Epithelial cell of proximal tubule (primary cell): Measurements from ENCODE around the gene SEMA5A. TPM values are rescaled to one million over a fixed set of nuclear protein-coding genes. Genes with fewer than 3 reads are reported as not detected.

ENCODE experiments used
- DNase-seq: peaks from one replicate; pipeline ENCODE4 v3.0.0-alpha.2; 2011; ENCODE audit warnings: low read depth
- H3K4me3 ChIP-seq: 2 replicates; pipeline ENCODE4 v1.5.1; 2011; ENCODE audit warnings: low read depth, mild to moderate bottlenecking, low read length
- total RNA-seq: library from RNA; depleted of rRNA; stranded (reverse); fragments of >200 nt; gene quantifications from 2 replicates; pipeline ENCODE4 v1.2.3, GENCODE V29; 2015
- TF ChIP-seq, protein P1 (sequence below): conservative IDR thresholded peaks from 2 replicates; pipeline ENCODE4 v1.5.1; 2012; ENCODE audit warnings: low read depth, mild to moderate bottlenecking, low read length

SEMA5A gene
- total RNA-seq, 1 donor from 2014 or later = 4.0 TPM

DNA sequence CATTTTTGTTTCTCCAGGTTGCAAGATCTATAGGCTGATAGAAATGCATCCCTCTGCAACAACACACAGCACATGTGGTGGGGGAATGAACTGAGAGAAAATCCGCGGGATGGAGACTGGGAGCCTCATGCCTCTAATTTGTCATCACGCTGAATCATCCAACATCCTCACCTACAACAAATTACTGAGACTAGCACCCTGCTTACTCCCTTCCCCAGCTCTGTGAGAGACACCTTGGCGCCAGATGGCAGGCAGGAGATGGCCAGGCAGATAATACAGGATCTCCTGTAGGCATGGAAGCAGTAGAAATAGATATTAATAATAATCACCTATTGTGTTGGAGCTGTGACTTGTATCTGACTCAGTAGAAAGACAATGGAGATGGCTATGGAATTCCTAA lies 276.9 kb downstream of the SEMA5A start:
- no peak overlapping the region for H3K4me3 ChIP-seq
- DNase-seq = no peak
- TF ChIP-seq, protein P1, sequence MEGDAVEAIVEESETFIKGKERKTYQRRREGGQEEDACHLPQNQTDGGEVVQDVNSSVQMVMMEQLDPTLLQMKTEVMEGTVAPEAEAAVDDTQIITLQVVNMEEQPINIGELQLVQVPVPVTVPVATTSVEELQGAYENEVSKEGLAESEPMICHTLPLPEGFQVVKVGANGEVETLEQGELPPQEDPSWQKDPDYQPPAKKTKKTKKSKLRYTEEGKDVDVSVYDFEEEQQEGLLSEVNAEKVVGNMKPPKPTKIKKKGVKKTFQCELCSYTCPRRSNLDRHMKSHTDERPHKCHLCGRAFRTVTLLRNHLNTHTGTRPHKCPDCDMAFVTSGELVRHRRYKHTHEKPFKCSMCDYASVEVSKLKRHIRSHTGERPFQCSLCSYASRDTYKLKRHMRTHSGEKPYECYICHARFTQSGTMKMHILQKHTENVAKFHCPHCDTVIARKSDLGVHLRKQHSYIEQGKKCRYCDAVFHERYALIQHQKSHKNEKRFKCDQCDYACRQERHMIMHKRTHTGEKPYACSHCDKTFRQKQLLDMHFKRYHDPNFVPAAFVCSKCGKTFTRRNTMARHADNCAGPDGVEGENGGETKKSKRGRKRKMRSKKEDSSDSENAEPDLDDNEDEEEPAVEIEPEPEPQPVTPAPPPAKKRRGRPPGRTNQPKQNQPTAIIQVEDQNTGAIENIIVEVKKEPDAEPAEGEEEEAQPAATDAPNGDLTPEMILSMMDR = no peak

DNA sequence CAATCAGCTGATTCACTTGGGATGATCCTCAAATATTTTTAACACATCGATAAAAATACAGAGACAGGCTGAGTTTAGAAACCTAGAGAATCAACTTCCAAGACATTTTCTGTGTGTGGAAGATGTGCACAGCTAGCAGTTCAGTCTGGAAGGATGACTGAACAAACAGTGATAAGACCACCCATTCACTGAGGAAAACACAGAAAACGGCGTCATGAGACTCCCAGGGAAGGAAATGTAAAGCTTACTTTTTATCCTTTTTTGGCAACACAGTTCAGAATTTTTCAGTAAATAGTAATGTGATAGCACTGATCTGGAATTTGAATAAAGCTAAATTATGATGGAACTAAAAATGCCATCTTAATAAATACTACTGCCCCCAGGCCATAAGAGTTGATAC lies 277.6 kb downstream of the SEMA5A start:
- no peak overlapping the region for H3K4me3 ChIP-seq
- no peak for DNase-seq
- TF ChIP-seq, protein P1 = no peak

DNA sequence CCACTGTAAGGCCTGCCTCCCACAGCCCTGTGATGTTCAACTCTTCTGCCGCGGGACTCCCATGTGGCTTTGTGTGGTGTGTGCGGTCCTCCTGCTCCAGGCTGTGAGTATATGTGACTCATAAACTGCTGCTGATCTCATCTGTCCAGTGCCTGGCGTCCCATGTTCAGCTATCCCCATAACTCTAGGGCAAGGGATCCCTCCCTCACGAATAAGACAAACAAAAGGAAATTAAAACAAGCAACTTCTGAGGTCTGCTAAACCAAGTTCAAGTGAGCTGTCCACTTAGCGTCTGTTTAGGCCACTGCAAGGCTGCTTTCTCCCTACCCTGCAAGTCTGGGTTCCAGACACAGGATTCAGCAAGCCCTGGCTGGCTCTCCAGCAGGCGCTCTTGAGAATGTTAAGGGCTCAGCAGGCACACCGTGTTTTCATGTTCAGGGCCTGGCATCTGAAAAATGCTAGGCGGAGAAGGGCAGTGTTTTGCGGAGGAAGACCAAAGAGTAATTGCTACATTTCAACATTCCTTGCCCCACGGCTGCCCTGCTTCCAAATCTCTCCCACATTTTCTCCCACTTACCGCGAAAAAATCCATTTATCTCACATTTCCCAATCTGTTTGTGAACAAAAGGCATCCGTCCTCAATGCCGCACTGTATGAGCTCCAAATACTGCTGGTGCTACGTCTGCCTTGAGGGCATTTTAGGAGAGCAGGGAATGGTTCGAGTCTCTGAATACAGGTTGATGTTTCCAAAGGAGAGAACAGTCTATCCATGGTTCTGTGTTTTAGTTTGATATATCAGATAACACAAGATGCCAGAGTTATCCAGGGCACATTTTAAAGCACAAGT lies 280.2 kb downstream of the SEMA5A start:
- no peak for DNase-seq
- no peak overlapping the region for H3K4me3 ChIP-seq
- TF ChIP-seq, protein P1 = no peak

DNA sequence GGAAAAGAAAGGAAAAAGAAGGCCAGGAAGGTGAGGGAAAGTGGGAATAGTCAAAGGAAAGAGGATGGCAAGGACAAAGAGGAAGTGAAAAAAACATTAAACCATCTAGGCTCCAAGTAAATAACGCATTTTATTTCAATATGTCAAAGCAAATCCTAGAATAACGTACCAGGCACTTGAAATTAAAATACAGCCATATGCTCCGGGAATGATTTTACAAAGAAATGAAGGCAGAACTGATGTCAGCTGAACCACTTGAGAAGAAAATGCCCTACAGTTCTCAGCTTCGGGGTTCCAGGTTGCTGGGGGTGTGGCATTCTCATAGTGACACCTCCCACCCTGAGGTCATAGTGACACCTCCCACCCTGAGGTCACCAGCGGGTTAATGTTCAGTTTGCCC lies 281.6 kb downstream of the SEMA5A start:
- TF ChIP-seq, protein P1 = no peak
- H3K4me3 ChIP-seq = no peak overlapping the region
- DNase-seq = no peak

DNA sequence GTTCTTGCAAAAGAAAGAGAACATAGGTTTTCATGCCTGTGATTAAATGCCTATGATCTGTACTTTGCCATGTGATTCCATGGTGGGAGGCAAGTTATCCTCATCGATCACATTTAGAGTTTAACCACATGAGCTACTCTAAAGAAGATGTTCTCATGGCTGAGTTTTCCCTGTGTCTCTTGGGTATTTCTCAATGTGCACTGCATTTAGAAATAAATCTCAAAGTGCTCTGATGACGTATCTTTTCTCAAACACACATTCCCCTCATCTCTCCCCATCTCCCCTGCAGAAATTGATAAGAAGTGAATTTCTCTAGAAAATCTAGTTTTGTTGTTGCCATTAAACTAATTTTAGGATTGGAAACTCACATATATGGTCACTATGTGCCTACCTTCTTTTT lies 282.2 kb downstream of the SEMA5A start:
- DNase-seq = no peak
- H3K4me3 ChIP-seq = no peak overlapping the region
- TF ChIP-seq, protein P1 = no peak

DNA sequence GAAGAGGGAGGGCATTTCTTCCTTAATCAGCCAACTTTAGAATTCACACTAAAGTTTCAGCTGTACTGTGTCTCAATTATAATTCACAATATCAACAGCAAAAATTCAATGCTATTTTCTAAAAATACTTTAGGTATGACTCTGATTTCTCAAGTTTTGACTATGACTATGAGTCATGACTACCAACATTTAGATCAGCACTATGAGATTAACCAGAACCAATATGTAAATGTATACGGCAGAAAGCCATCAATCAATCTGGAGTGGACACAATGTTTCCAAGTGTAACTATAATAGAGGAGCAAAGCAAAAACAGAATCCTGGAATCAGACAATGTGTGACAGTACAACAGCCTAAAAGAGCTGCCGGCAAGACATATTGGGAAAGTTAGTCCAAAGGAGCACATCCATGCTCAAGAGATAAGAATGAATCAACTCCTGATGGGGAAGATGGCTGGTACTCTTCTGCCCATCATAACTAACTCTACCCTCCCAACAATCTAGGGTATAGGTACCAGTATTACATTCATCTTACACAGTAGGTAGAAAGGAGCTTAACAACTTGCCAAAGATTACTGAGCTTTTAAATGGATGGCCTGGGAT lies 294.4 kb downstream of the SEMA5A start:
- DNase-seq = no peak
- TF ChIP-seq, protein P1 = no peak

More for the DNA sequence above, 294.4 kb downstream of the SEMA5A start:
- H3K4me3 ChIP-seq = no peak overlapping the region
